NCI-H1417 (cell line): Measurements from ENCODE around the gene PCED1B.

Experiments used
- DNase-seq, 3 experiments: peaks; one replicate each; lab custom pipeline; 2025; lab: John Stamatoyannopoulos, UW

PCED1B gene

GRCh38 chr12:47120736-47121135 lies 41.3 kb downstream of the PCED1B start:
- no peak for DNase-seq

- DNase-seq, result no peak
These were observed 41.7 kb downstream of the PCED1B start for GRCh38 chr12:47121146-47121545.

GRCh38 chr12:47122602-47123001 lies 43.2 kb downstream of the PCED1B start:
- DNase-seq, result no peak

GRCh38 chr12:47123730-47124129 lies 44.3 kb downstream of the PCED1B start:
- no peak for DNase-seq

- DNase-seq, result no peak
These were observed 45.0 kb downstream of the PCED1B start for GRCh38 chr12:47124451-47124850.

GRCh38 chr12:47126246-47126645 lies 46.8 kb downstream of the PCED1B start:
- DNase-seq, result no peak

GRCh38 chr12:47131011-47131410 lies 51.6 kb downstream of the PCED1B start:
- no peak for DNase-seq

- DNase-seq, result no peak
These were observed 54.6 kb downstream of the PCED1B start for GRCh38 chr12:47134005-47134404.

- no peak for DNase-seq
These were observed 56.2 kb downstream of the PCED1B start for GRCh38 chr12:47135578-47135977.

- DNase-seq, result no peak
These were observed 59.7 kb downstream of the PCED1B start for GRCh38 chr12:47139000-47139681.

- DNase-seq, result no peak
These were observed 62.0 kb downstream of the PCED1B start for GRCh38 chr12:47141459-47141858.

- DNase-seq, result no peak
These were observed 65.3 kb downstream of the PCED1B start for GRCh38 chr12:47144769-47145168.

- DNase-seq, result no peak
These were observed 65.8 kb downstream of the PCED1B start for GRCh38 chr12:47145188-47145587.

GRCh38 chr12:47147739-47148138 lies 68.3 kb downstream of the PCED1B start:
- DNase-seq, result no peak

- peak in 1 of 3 experiments; percentile 16 for DNase-seq
These were observed 69.7 kb downstream of the PCED1B start for GRCh38 chr12:47149146-47149545.

GRCh38 chr12:47152095-47152494 lies 72.7 kb downstream of the PCED1B start:
- DNase-seq, result no peak

GRCh38 chr12:47155457-47156166 lies 76.2 kb downstream of the PCED1B start:
- peak in 2 of 3 experiments; percentile 37 to 81 for DNase-seq

- peak in 2 of 3 experiments; percentile 28 to 81 for DNase-seq
These were observed 76.8 kb downstream of the PCED1B start for GRCh38 chr12:47156167-47156736.

GRCh38 chr12:47158792-47159191 lies 79.4 kb downstream of the PCED1B start:
- DNase-seq, result no peak

- no peak for DNase-seq
These were observed 79.9 kb downstream of the PCED1B start for GRCh38 chr12:47159348-47159747.

GRCh38 chr12:47160316-47161244 lies 81.2 kb downstream of the PCED1B start:
- no peak for DNase-seq

GRCh38 chr12:47164116-47164515 lies 84.7 kb downstream of the PCED1B start:
- DNase-seq, result no peak
